CD4-positive, alpha-beta T cell (primary cell): ENCODE data around the gene AKNAD1. TPM values are rescaled to one million over a fixed set of nuclear protein-coding genes. Genes with fewer than 3 reads are reported as not detected.

Experiments
- ATAC-seq: fragments of 200-7000 bp; cut with Tn5 transposase; one replicate; pipeline ENCODE4 v1.10.0; 2022; ENCODE audit warnings: mild to moderate bottlenecking; ENCODE audit not compliant: poor library complexity
- CTCF ChIA-PET: fragments of 350-600 bp; sonication (Branson Sonifier 250); formaldehyde crosslinking; loops from one replicate; lab custom pipeline; 2021; ENCODE audit warnings: antibody characterized with exemption, inconsistent platforms; lab: Charles Lee
- POLR2A ChIA-PET: fragments of 350-600 bp; sonication (Branson Sonifier 250); formaldehyde crosslinking; loops from one replicate; lab custom pipeline; 2021; ENCODE audit warnings: antibody characterized with exemption, inconsistent platforms; lab: Charles Lee
- DNase-seq, 14 experiments: peaks; one replicate each; pipeline ENCODE4 v3.0.0-alpha.2; 2013 to 2020; ENCODE audit warnings: mixed read lengths in 2 of 14
- H3K27ac ChIP-seq, 2 donors: one replicate each; pipeline versions ENCODE4 v1.5.1 to v1.7.0; 2013; ENCODE audit warnings: low read length in 2 of 2, low read depth in 1 of 2, mild to moderate bottlenecking in 1 of 2
- H3K27me3 ChIP-seq, 2 experiments: 1 replicate in 1 of 2; 2 replicates in 1 of 2; pipeline versions ENCODE4 v1.6.1 to v1.7.0; 2013; ENCODE audit warnings: low read length in 2 of 2, control low read depth in 1 of 2, mild to moderate bottlenecking in 1 of 2, moderate library complexity in 1 of 2; ENCODE audit not compliant: insufficient read depth in 2 of 2, control insufficient read depth in 1 of 2
- H3K36me3 ChIP-seq: one replicate; pipeline ENCODE4 v1.6.1; 2013; ENCODE audit warnings: low read length, control low read depth; ENCODE audit not compliant: insufficient read depth
- H3K4me1 ChIP-seq: one replicate; pipeline ENCODE4 v1.6.1; 2013; ENCODE audit warnings: low read length, control low read depth; ENCODE audit not compliant: insufficient read depth
- H3K4me3 ChIP-seq: one replicate; pipeline ENCODE4 v1.5.1; 2013; ENCODE audit warnings: mild to moderate bottlenecking, low read length, moderate library complexity
- H3K9me3 ChIP-seq, 2 experiments: 1 replicate in 1 of 2; 2 replicates in 1 of 2; pipeline versions ENCODE4 v1.6.1 to v1.7.0; 2013; ENCODE audit warnings: low read length in 2 of 2, mild to moderate bottlenecking in 2 of 2, control low read depth in 1 of 2, moderate library complexity in 1 of 2; ENCODE audit not compliant: control insufficient read depth in 1 of 2, insufficient read depth in 1 of 2
- H3K27ac Mint-ChIP-seq: one replicate; pipeline ENCODE4 v1.8.0; 2020; ENCODE audit warnings: mixed read lengths
- H3K27me3 Mint-ChIP-seq: one replicate; pipeline ENCODE4 v1.8.0; 2021; ENCODE audit warnings: mixed read lengths
- H3K36me3 Mint-ChIP-seq: one replicate; pipeline ENCODE4 v1.8.0; 2021; ENCODE audit warnings: low read depth, mixed read lengths
- H3K4me1 Mint-ChIP-seq: one replicate; pipeline ENCODE4 v1.8.0; 2021; ENCODE audit warnings: low read depth, mixed read lengths
- H3K4me3 Mint-ChIP-seq: one replicate; pipeline ENCODE4 v1.8.0; 2020; ENCODE audit warnings: mild to moderate bottlenecking, mixed read lengths
- H3K9me3 Mint-ChIP-seq: one replicate; pipeline ENCODE4 v1.8.0; 2020; ENCODE audit warnings: mixed read lengths
- CTCF ChIP-seq: fragments of 200-600 bp; IDR thresholded peaks from one replicate; pipeline ENCODE4 v1.8.0; 2022; ENCODE audit warnings: antibody characterized with exemption, mild to moderate bottlenecking
- intact Hi-C, 2 experiments: fragments of 100-400 bp; cut with DNase I in 1 of 2; cut with micrococcal nuclease in 1 of 2; formaldehyde crosslinking; loops; one replicate each; pipeline versions ENCODE4 v1.15.1 to v1.9.0; 2023 to 2025; cut with DNase I, micrococcal nuclease
- total RNA-seq, 174 experiments: library from RNA in 2 of 174; stranded (reverse) in 2 of 174; gene quantifications; one replicate each; pipeline ENCODE4 v1.2.3 and lab custom pipeline; 2021 to 2026

AKNAD1 gene
- total RNA-seq, 2 experiments from 2014 or later = not detected

DNA sequence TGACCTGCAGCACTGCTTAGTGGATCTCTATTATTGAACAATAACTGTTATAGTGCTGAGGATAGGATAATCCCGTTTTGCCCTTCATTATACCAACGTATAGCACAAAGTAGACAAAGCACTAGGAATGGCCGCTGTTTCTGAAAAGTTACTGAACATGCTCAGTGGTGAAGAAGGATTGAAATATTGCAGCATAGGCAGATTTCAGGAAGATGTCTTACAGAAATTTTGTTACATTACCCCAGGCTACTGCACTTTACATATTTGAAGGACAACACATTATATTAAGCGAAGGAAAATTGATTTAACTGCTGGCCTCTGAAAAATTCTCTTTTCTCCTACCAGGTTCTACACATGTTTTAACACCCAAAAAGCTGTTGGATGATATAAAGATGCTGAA is 48.5 kb downstream of the AKNAD1 start:
- no peak overlapping the region for H3K4me3 ChIP-seq
- ChIA-PET CTCF (no interaction called here), POLR2A (no interaction called here)
- no peaks in the 10 kb centered on the region for H3K9me3 Mint-ChIP-seq
- H3K27ac ChIP-seq = no peak overlapping the region
- H3K4me1 ChIP-seq = no peaks in the 10 kb centered on the region
- TF ChIP-seq CTCF = no peak
- no peak overlapping the region for H3K4me3 Mint-ChIP-seq
- ATAC-seq (no peak), DNase-seq (no peak)
- H3K36me3 ChIP-seq = peaks cover 49% of the 10 kb centered on the region
- no peaks in the 10 kb centered on the region for H3K27me3 Mint-ChIP-seq
- intact Hi-C loops = no loop called here
- no peaks in the 10 kb centered on the region for H3K9me3 ChIP-seq
- H3K27ac Mint-ChIP-seq = no peak overlapping the region
- H3K27me3 ChIP-seq = no peaks in the 10 kb centered on the region
- no peaks in the 10 kb centered on the region for H3K4me1 Mint-ChIP-seq
- peaks cover 72% of the 10 kb centered on the region for H3K36me3 Mint-ChIP-seq

- peaks cover 66% of the 10 kb centered on the region for H3K36me3 ChIP-seq
- ChIA-PET POLR2A (no interaction called here), CTCF (no interaction called here)
- TF ChIP-seq CTCF = no peak
- Mint-ChIP-seq H3K27me3 (no peaks in the 10 kb centered on the region), H3K9me3 (no peaks in the 10 kb centered on the region), H3K4me1 (peaks cover 5% of the 10 kb centered on the region), H3K4me3 (no peak overlapping the region), H3K27ac (no peak overlapping the region), H3K36me3 (peaks cover 85% of the 10 kb centered on the region)
- H3K27me3 ChIP-seq = no peaks in the 10 kb centered on the region
- intact Hi-C loops = no loop called here
- H3K4me1 ChIP-seq = no peaks in the 10 kb centered on the region
- H3K9me3 ChIP-seq = no peaks in the 10 kb centered on the region
- ATAC-seq = no peak
- no peak overlapping the region for H3K4me3 ChIP-seq
- no peak overlapping the region for H3K27ac ChIP-seq
- DNase-seq = no peak
These were observed 53.3 kb downstream of the AKNAD1 start for GRCh38 chr1:108803548-108803947.

- H3K27ac Mint-ChIP-seq = no peak overlapping the region
- no peak for ATAC-seq
- H3K9me3 ChIP-seq = no peaks in the 10 kb centered on the region
- ChIA-PET CTCF (no interaction called here), POLR2A (no interaction called here)
- H3K9me3 Mint-ChIP-seq = no peaks in the 10 kb centered on the region
- no peak for TF ChIP-seq CTCF
- intact Hi-C loops = no loop called here
- H3K4me3 ChIP-seq = no peak overlapping the region
- no peak overlapping the region for H3K4me3 Mint-ChIP-seq
- no peak overlapping the region for H3K27ac ChIP-seq
- no peaks in the 10 kb centered on the region for H3K4me1 ChIP-seq
- peaks cover 65% of the 10 kb centered on the region for H3K36me3 ChIP-seq
- H3K27me3 Mint-ChIP-seq = no peaks in the 10 kb centered on the region
- no peaks in the 10 kb centered on the region for H3K27me3 ChIP-seq
- no peak for DNase-seq
- H3K36me3 Mint-ChIP-seq = peaks cover 69% of the 10 kb centered on the region
- peaks cover 5% of the 10 kb centered on the region for H3K4me1 Mint-ChIP-seq
These were observed 55.8 kb downstream of the AKNAD1 start for GRCh38 chr1:108801101-108801500.
